K562 (cell line): ENCODE data around the gene QRFPR. TPM values are rescaled to one million over a fixed set of nuclear protein-coding genes. Genes with fewer than 3 reads are reported as not detected.

Experiments used
- ATAC-seq: fragments of 200-7000 bp; cut with Tn5 transposase; 3 replicates; pipeline ENCODE4 v1.9.1; 2020; ENCODE audit warnings: moderate library complexity
- BruUV-seq: library from RNA; stranded (reverse); fragments of 400-500 nt; replicated peaks from 2 replicates; lab custom pipeline; 2021; lab: Mats Ljungman, UMichigan
- CTCF ChIA-PET: fragments of 300-600 bp; formaldehyde crosslinking; extraction: SDS; loops from one replicate; lab custom pipeline; 2021; ENCODE audit warnings: low intra/inter-chr PET ratio; lab: Yijun Ruan, JAX
- POLR2A ChIA-PET: fragments of 300-600, 350-650 bp; sonication (Branson Sonifier 250); formaldehyde crosslinking; extraction: SDS; loops from one replicate; lab custom pipeline; 2021; ENCODE audit warnings: antibody characterized with exemption, inconsistent platforms; lab: Yijun Ruan, JAX
- DNase-seq, 4 experiments: peaks; one replicate each; pipeline versions ENCODE4 v3.0.0 to v3.0.0-alpha.2; 2011 to 2018; ENCODE audit warnings: low spot score in 3 of 4, mixed read lengths in 3 of 4; ENCODE audit errors: extremely low read depth in 1 of 4
- FAIRE-seq: peaks from 2 replicates; lab custom pipeline; 2011; peaks lifted over from hg19 to GRCh38; lab: Jason Lieb, UNC
- H2AFZ ChIP-seq: 2 replicates; pipeline ENCODE4 v1.6.0; 2011; ENCODE audit warnings: low read depth, low read length, control low read depth, inconsistent platforms
- H3K27ac ChIP-seq: fragments of 200-600 bp; 3 replicates; pipeline ENCODE4 v1.8.0; 2011; ENCODE audit warnings: low read depth, mild to moderate bottlenecking, control low read depth, inconsistent platforms, low read length, moderate library complexity, mixed read lengths; ENCODE audit errors: extremely low read depth
- H3K27me3 ChIP-seq, 2 experiments: fragments of 300-600 bp in 1 of 2; 2 replicates in 1 of 2; 3 replicates in 1 of 2; pipeline versions ENCODE4 v1.6.0 to v1.8.0; 2011; ENCODE audit warnings: inconsistent platforms in 2 of 2, low read length in 2 of 2, mild to moderate bottlenecking in 1 of 2, mixed read lengths in 1 of 2, moderate library complexity in 1 of 2; ENCODE audit not compliant: control insufficient read depth in 2 of 2, insufficient read depth in 2 of 2
- H3K36me3 ChIP-seq: fragments of 300-600 bp; 3 replicates; pipeline ENCODE4 v1.8.0; 2011; ENCODE audit warnings: mild to moderate bottlenecking, low read length, inconsistent platforms; ENCODE audit not compliant: control insufficient read depth, insufficient read depth
- H3K4me1 ChIP-seq, 2 experiments: fragments of 200-600 bp in 1 of 2; replicated peaks in 1 of 2; 2 replicates in 1 of 2; 3 replicates in 1 of 2; pipeline versions ENCODE4 v1.5.1 to v1.8.0; 2011; ENCODE audit warnings: inconsistent platforms in 2 of 2, low read length in 2 of 2, mild to moderate bottlenecking in 1 of 2, mixed read lengths in 1 of 2, moderate library complexity in 1 of 2; ENCODE audit not compliant: control insufficient read depth in 2 of 2, insufficient read depth in 2 of 2
- H3K4me2 ChIP-seq: 2 replicates; pipeline ENCODE4 v1.6.1; 2011; ENCODE audit warnings: low read length, control low read depth, inconsistent platforms, mixed read lengths; ENCODE audit not compliant: insufficient read depth
- H3K4me3 ChIP-seq: fragments of 200-600 bp; sonication (generic), shearing (Covaris generic); 2 replicates; pipeline ENCODE4 v1.5.1; 2016; ENCODE audit warnings: control low read depth, inconsistent platforms
- H3K79me2 ChIP-seq: fragments of 200-600 bp; 3 replicates; pipeline ENCODE4 v1.8.0; 2011; ENCODE audit warnings: low read length, inconsistent platforms; ENCODE audit not compliant: control insufficient read depth, insufficient read depth
- H3K9ac ChIP-seq, 2 experiments: 2 replicates each; pipeline versions ENCODE4 v1.6.0 to v1.6.1; 2011; ENCODE audit warnings: low read depth in 2 of 2, low read length in 2 of 2, control low read depth in 1 of 2, inconsistent platforms in 1 of 2, mild to moderate bottlenecking in 1 of 2, mixed read lengths in 1 of 2; ENCODE audit not compliant: insufficient read depth in 1 of 2
- H3K9me1 ChIP-seq: one replicate; pipeline ENCODE4 v1.6.0; 2011; ENCODE audit warnings: inconsistent platforms, mild to moderate bottlenecking, low read length, moderate library complexity; ENCODE audit not compliant: control insufficient read depth, insufficient read depth
- H3K9me3 ChIP-seq: replicated peaks from 2 replicates; pipeline ENCODE4 v1.5.1; 2011; ENCODE audit warnings: low read depth, low read length, inconsistent platforms; ENCODE audit not compliant: control insufficient read depth, insufficient read depth
- H4K20me1 ChIP-seq: replicated peaks from 2 replicates; pipeline ENCODE4 v1.6.1; 2011; ENCODE audit warnings: low read length, inconsistent platforms, mixed read lengths; ENCODE audit not compliant: control insufficient read depth, insufficient read depth
- ERF ChIP-seq: fragments of 450-650 bp; formaldehyde crosslinking; IDR thresholded peaks from 2 replicates; pipeline ENCODE4 v1.4.0; 2020; ENCODE audit warnings: mild to moderate bottlenecking, mixed read lengths
- POLR2A ChIP-seq: fragments of 450-650 bp; conservative IDR thresholded peaks from 2 replicates; pipeline ENCODE4 v1.6.1; 2016
- RAD21 ChIP-seq, 2 experiments: fragments of 250-450 bp in 1 of 2; fragments of 450-650 bp in 1 of 2; sonication (Bioruptor Pico) in 1 of 2; formaldehyde crosslinking in 1 of 2; IDR thresholded peaks in 1 of 2; conservative IDR thresholded peaks in 1 of 2; 2 replicates each; pipeline versions ENCODE4 v1.4.0 to v1.8.0; 2020 to 2022; ENCODE audit warnings: mild to moderate bottlenecking in 2 of 2, moderate library complexity in 1 of 2
- SMC3 ChIP-seq: conservative IDR thresholded peaks from 2 replicates; pipeline ENCODE4 v1.6.1; 2011; ENCODE audit warnings: low read depth, low read length, improper control_type of control experiment; ENCODE audit not compliant: insufficient read depth
- WGBS: fragments of 100-300 bp; shearing (Covaris generic); methylation state at CpG from one replicate; pipeline ENCODE4 v1.1.6; 2016; ENCODE audit warnings: low coverage, mixed read lengths; ENCODE audit not compliant: insufficient coverage; ENCODE audit errors: missing lambda C conversion rate; 5-methylcytosine and 5-hydroxymethylcytosine counted together
- in situ Hi-C: fragments of 300-500 bp; cut with MboI; formaldehyde crosslinking; loops from 4 replicates; pipeline ENCODE4 v1.15.0; 2018; ENCODE audit warnings: inconsistent platforms, mixed read lengths
- intact Hi-C: fragments of 100-400 bp; cut with micrococcal nuclease; formaldehyde crosslinking; loops from 2 replicates; pipeline ENCODE4 v1.14.2; 2022
- polyA plus RNA-seq, 8 experiments: library from polyadenylated mRNA; depleted of rRNA in 4 of 8; stranded (reverse) in 5 of 8; unstranded in 3 of 8; fragments of >200 nt; fragmentation: Nextera tagmentation in 2 of 8; fragmentation: Illumina TruSeq in 1 of 8; extraction: Ambion mirVana in 2 of 8; extraction: Trizol in 1 of 8; gene quantifications; 2 replicates each; pipeline versions ENCODE4 v1.2.1 to v1.2.3, GENCODE V29; 2011 to 2014; ENCODE audit warnings: inconsistent platforms in 1 of 8, missing spikeins in 1 of 8
- total RNA-seq, 7 experiments: library from RNA; depleted of rRNA in 6 of 7; stranded (reverse); fragments of >200 nt in 6 of 7; fragmentation: Illumina TruSeq in 2 of 7; extraction: Trizol in 2 of 7; gene quantifications; 2 replicates each; pipeline versions ENCODE4 v1.2.1 to v1.2.3, GENCODE V29; 2011 to 2021; ENCODE audit warnings: low replicate concordance in 1 of 7
- TF ChIP-seq, protein P1 (sequence below): fragments of 450-650 bp; formaldehyde crosslinking; IDR thresholded peaks from 2 replicates; pipeline ENCODE4 v1.4.0; 2020; ENCODE audit warnings: mild to moderate bottlenecking, moderate library complexity
- TF ChIP-seq, protein P2 (sequence below), 3 experiments: IDR thresholded peaks in 2 of 3; conservative IDR thresholded peaks in 1 of 3; 2 replicates each; pipeline ENCODE4 v1.5.1; 2011 to 2012; ENCODE audit warnings: low read length in 3 of 3, mild to moderate bottlenecking in 3 of 3, control low read depth in 2 of 3, improper control_type of control experiment in 1 of 3, inconsistent platforms in 1 of 3, low read depth in 1 of 3, mixed read lengths in 1 of 3, moderate library complexity in 1 of 3; ENCODE audit not compliant: insufficient read depth in 2 of 3

Gene QRFPR
- total and polyA plus RNA-seq, 9 of the 15 experiments (the other 6 are each of a cell fraction or from before 2014, with no cell fraction given), result not detected

DNA sequence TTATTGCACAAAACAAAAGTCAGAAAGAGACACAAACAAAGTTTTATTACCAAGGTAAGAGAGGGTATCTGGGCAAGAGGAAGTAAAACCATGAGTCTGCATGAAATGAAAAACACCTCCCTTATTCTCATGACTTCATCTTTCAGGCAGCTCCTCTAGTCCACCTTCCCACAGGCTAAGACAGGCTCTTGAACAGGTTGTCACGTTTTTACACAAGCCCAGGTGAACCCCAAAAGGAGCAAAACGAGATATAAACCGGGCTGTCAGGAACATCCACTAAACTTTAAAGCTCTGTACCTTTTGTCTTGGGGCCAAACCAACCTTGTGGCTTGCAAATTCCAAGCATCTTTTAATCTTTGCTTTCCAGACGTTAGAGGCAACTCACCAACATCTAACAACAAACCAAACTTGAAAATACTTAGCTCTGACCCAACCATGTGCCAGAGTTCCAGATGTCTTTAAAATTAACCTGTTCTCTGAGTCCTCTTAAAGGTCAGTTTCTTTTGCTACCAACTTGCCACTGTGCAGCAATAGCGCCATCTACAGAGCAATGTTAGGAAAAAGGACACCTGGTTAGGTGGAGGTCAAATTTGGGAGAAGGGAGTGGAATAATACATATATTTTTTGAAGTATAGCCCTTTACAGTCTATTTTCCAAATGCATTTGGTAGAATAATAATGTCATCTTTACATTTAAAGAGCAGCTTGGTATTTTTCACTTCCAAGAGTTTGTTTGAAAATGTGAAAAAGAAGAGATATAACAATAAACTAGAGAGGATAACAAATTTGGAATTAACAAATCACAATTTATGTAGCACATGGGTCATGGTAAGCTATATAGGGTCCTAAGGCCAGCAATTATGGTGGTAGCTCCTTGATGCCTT lies 73.1 kb downstream of the QRFPR start:
- Histone ChIP-seq H3K4me1 (no peaks in the 10 kb centered on the region), H3K4me3 (no peak overlapping the region), H3K9me1 (no peaks in the 10 kb centered on the region), H4K20me1 (no peaks in the 10 kb centered on the region), H3K27me3 (no peaks in the 10 kb centered on the region), H3K79me2 (no peaks in the 10 kb centered on the region), H3K27ac (no peak overlapping the region), H2AFZ (no peak overlapping the region), H3K4me2 (no peak overlapping the region), H3K9me3 (no peaks in the 10 kb centered on the region), H3K9ac (no peak overlapping the region), H3K36me3 (no peaks in the 10 kb centered on the region)
- DNase-seq (peak; percentile 25 to 56 (median 39)), ATAC-seq (peak; percentile 71), FAIRE-seq (peak; percentile 57)
- in situ Hi-C loops (no loop called here), intact Hi-C loops (loop anchor here (2.0 kb wide), 1 partner anchor 115 kb away; no protein-coding TSS in a partner anchor)
- 0% methylated on average over 5 of the region's 5 CpGs for whole genome bisulfite sequencing
- no peak for TF ChIP-seq ERF
- TF ChIP-seq RAD21 (CRISPR knock-in tag; conservative IDR thresholded peaks at IDR 0.05 in 1 of 2, IDR thresholded peaks at IDR 0.05 in 1 of 2), result peak; percentile 9 to 43; a peak in 2 of 4 replicates
- no peak for TF ChIP-seq POLR2A
- TF ChIP-seq, protein P1, sequence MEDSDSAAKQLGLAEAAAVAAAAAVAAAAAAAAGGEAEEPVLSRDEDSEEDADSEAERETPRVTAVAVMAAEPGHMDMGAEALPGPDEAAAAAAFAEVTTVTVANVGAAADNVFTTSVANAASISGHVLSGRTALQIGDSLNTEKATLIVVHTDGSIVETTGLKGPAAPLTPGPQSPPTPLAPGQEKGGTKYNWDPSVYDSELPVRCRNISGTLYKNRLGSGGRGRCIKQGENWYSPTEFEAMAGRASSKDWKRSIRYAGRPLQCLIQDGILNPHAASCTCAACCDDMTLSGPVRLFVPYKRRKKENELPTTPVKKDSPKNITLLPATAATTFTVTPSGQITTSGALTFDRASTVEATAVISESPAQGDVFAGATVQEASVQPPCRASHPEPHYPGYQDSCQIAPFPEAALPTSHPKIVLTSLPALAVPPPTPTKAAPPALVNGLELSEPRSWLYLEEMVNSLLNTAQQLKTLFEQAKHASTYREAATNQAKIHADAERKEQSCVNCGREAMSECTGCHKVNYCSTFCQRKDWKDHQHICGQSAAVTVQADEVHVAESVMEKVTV (CRISPR knock-in tag), result no peak
- 0 out of 2 replicates have a peak, but pooled peaks have one; percentile 23 for TF ChIP-seq SMC3
- TF ChIP-seq, protein P2, sequence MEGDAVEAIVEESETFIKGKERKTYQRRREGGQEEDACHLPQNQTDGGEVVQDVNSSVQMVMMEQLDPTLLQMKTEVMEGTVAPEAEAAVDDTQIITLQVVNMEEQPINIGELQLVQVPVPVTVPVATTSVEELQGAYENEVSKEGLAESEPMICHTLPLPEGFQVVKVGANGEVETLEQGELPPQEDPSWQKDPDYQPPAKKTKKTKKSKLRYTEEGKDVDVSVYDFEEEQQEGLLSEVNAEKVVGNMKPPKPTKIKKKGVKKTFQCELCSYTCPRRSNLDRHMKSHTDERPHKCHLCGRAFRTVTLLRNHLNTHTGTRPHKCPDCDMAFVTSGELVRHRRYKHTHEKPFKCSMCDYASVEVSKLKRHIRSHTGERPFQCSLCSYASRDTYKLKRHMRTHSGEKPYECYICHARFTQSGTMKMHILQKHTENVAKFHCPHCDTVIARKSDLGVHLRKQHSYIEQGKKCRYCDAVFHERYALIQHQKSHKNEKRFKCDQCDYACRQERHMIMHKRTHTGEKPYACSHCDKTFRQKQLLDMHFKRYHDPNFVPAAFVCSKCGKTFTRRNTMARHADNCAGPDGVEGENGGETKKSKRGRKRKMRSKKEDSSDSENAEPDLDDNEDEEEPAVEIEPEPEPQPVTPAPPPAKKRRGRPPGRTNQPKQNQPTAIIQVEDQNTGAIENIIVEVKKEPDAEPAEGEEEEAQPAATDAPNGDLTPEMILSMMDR (IDR thresholded peaks at IDR 0.05 in 2 of 3, conservative IDR thresholded peaks at IDR 0.05 in 1 of 3; ENCODE audit: insufficient read depth in 2 of 3, low read depth in 1 of 3, low read length in 3 of 3), result peak; percentile 61 to 65 (median 64); a peak in 5 of 6 replicates
- CTCF ChIA-PET, result interaction anchor here (1.5 kb wide), 1 partner anchor 115 kb away, joined by 5 read pairs; no protein-coding TSS in a partner anchor
- POLR2A ChIA-PET, result interaction anchor here (0.6 kb wide), 1 partner anchor 13 kb away, joined by 5 read pairs; no protein-coding TSS in a partner anchor
- BruUV-seq, result no TSS peak
